HG02943 (cell line): ENCODE results near the gene SLC4A9.

Experiments used
- ATAC-seq: cut with Tn5 transposase; IDR thresholded peaks from one replicate; pipeline ENCODE4 v1.9.1; 2021; ENCODE audit warnings: mild to moderate bottlenecking, low read depth, moderate library complexity; ENCODE audit not compliant: unreplicated experiment

SLC4A9 gene, protein sequence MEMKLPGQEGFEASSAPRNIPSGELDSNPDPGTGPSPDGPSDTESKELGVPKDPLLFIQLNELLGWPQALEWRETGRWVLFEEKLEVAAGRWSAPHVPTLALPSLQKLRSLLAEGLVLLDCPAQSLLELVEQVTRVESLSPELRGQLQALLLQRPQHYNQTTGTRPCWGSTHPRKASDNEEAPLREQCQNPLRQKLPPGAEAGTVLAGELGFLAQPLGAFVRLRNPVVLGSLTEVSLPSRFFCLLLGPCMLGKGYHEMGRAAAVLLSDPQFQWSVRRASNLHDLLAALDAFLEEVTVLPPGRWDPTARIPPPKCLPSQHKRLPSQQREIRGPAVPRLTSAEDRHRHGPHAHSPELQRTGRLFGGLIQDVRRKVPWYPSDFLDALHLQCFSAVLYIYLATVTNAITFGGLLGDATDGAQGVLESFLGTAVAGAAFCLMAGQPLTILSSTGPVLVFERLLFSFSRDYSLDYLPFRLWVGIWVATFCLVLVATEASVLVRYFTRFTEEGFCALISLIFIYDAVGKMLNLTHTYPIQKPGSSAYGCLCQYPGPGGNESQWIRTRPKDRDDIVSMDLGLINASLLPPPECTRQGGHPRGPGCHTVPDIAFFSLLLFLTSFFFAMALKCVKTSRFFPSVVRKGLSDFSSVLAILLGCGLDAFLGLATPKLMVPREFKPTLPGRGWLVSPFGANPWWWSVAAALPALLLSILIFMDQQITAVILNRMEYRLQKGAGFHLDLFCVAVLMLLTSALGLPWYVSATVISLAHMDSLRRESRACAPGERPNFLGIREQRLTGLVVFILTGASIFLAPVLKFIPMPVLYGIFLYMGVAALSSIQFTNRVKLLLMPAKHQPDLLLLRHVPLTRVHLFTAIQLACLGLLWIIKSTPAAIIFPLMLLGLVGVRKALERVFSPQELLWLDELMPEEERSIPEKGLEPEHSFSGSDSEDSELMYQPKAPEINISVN

DNA sequence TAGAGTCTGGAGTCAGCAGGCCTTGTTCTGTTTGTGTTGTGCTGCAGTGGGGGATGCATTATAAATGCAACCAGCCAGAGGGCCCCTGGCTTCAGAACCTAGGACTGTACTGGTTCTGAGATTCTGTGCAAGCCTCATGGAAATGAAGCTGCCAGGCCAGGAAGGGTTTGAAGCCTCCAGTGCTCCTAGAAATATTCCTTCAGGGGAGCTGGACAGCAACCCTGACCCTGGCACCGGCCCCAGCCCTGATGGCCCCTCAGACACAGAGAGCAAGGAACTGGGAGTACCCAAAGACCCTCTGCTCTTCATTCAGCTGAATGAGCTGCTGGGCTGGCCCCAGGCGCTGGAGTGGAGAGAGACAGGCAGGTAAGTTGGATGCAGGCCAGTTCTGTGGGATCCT lies at the start of gene SLC4A9:
Gene SLC4A9 (plus strand): TSS at position 94 of the 400 bp plus-strand sequence. CDS start 43 bp downstream, at position 137.
- no peak for ATAC-seq

DNA sequence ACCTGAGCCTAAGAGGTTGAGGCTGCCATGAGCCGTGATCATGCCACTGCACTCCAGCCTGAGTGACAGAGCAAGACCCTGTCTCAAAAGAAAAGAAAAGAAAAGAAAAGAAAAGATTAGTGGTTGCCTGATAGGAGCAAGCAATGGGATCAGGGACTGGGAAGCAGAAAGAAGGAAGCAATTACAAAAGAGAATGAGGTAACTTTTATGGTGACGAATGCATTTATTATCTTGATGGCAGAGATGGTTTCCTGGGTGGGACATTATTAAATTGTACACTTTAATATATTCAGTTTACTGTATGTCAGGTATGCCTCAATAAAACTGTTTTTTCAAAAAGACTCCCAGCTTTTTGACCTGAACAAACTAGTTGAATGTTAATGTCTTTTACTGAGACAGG lies 49.6 kb upstream of the SLC4A9 start:
- ATAC-seq: no peak

DNA sequence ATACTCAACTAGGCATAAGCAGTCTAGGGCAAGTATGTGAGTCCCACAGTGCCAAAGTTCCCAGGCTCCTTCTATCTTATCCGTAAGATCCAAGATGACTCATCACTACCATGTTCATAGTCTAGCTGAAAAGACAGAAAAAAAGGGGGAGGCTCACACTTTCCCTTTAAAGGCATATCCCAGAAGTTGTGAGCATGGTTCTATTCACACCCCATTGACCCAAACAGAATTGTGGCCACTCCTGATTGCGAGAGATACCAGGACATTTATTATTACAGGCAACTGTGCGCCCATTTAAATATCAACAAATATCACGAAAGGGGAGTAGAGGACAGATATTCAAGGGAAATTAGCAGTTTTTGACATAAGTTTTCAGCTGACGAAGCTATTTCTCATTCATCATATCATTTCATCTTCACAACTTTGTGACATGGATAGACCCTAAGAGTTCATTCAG lies 49.0 kb upstream of the SLC4A9 start:
- no peak for ATAC-seq

- no peak for ATAC-seq
These were observed 47.8 kb upstream of the SLC4A9 start for GRCh38 chr5:140312067-140312790.

GRCh38 chr5:140312791-140313189 lies 47.2 kb upstream of the SLC4A9 start:
- ATAC-seq: no peak

GRCh38 chr5:140317859-140318258 lies 42.1 kb upstream of the SLC4A9 start:
- ATAC-seq: no peak

- ATAC-seq: no peak
These were observed 41.2 kb upstream of the SLC4A9 start for GRCh38 chr5:140318792-140319191.

GRCh38 chr5:140319833-140320232 lies 40.2 kb upstream of the SLC4A9 start:
- no peak for ATAC-seq

DNA sequence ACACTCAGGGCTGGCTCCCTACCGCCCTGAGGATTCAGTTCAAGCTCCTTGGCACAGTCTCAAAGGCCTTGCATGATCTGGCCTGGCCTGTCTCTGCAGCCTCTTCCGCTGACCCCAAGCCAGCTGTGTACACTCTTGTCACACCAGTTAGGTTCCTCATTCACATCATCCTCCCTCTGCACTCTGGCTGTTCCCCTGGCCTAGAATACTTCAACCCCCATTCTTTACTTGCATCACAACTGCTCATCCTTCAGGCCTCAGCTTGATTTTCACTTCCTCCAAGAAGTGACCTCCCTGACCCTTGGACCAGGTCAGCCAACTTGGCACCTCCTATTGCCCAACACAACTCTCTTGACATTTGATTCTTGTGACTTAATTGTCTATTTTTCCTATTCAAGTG lies 38.2 kb upstream of the SLC4A9 start:
- no peak for ATAC-seq

DNA sequence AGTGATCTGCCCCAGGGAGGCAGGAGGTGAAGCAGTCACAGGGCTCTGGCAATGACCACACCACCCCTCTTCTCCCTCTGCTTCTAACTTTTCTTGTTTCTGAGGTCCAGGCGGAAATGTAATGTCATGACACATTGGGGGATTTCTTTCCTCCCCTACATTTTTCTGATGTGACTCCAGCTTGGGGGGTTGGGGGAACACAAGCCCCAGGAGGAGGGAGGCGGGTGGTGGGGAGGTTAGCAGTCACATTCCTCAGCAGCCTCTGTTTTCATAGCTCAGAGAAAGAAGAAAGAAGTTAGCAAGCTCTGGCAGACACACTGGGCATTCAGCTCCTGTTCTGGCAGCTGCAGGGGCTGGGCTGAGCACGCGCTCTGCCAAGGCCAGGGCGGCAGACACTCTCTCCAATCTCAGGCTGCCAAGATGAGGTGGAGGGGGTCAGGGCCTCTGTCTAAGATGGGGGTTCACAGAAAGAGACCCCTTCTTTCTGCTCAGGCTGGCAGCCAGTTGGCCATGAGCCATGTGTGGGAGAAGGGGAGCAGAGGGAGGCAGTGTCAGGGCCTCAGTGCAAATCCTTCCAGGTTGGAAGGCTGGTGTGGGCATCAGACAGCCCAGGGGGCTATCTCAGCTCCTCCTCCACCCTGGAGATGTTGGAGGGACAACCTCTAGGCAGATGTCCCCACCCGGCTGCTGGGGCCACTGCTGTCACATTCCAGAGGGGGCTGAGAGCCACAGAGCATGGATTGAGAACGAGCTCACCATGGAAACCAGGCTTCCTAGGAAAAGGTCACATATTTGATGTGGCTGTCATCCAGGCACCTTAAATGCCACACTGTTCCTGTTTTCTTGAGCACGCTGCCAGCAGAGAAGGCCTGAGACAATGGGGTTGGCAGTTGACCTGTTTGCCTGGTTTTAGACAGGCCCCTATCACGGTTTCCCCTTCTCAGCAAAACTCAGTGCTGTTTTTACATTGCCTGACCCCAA lies 37.0 kb upstream of the SLC4A9 start:
- ATAC-seq: no peak

GRCh38 chr5:140324041-140324600 lies 35.9 kb upstream of the SLC4A9 start:
- no peak for ATAC-seq

DNA sequence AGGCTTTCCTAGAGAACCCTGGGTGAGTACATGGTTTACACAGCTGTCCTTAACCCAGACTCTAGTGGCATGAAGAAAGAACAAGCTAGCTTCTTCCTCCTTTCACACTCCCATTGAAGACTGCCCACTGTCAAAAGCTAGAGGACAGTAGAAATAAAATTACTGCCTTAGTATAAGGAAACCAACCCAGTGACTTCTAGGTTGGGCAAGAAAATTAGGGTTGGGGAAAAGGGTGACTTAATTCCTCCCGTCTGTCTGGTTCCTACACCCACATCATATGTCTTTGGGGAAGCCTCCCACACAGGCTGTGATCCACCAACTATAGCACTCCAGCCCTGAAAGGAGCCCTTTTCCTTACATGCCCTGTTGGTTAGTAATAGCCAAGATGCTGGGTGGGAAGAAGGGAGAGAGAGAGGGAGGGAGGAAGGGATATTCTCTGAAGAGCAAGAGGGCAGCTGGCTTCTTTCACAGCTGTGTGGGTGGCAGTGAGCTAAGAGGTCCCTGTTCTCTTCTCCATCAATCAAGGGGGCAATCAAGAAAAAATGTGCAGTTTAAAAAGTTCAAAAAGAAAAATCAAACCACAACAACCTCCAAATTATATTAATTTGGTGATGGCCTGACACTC lies 35.3 kb upstream of the SLC4A9 start:
- ATAC-seq: no peak

- ATAC-seq: no peak
These were observed 34.5 kb upstream of the SLC4A9 start for GRCh38 chr5:140325486-140325885.

DNA sequence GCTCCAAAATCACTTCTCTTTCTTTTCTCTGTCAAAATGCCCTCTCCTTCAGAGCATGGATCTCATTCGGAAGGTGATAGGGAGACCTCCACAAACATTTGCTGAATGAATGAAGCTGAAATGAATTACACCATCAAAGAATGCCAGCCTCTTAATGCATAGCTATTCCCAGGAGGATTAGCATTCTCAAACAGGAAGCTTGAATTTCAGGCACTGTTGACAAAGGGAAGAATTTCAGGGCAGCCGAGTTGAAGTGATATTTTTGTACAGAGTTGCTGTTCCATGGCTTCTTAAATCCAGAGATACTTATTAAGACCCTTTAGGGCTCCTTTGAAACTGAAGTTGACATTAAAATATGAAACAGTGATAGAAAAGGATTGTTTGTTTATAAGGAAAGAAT lies 32.4 kb upstream of the SLC4A9 start:
- ATAC-seq: no peak

DNA sequence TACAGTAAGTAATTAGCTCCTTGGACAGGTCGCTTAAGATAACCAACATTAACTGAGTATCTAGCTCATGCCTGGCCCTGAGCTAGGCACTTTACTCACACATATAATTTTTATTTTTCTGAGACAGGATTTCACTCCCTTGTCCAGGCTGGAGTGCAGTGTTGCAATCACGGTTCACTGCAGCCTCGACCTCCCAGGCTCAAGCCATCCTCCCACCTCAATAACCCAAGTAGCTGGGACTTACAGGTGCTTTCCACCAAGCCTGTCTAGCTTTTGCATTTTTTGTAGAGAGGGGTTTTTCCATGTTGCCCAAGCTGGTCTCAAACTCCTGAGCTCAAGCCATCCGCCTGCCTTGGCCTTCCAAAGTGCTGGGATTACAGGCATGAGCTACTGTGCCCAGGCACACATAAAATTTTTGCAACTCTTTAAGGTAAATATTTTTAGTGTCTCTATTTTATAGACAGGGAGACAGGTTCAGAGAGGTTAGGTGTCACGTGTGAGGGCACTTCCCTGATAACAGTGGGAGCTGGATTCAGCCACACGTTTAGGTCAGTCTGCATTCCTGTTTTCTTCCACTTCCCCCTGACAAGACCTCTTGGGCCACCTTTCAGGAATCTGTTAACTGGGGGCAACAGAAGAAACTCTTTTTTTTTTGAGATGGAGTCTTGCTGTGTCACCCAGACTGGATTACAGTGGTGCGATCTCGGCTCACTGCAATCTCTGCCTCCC lies 31.8 kb upstream of the SLC4A9 start:
- no peak for ATAC-seq

- no peak for ATAC-seq
These were observed 30.1 kb upstream of the SLC4A9 start for GRCh38 chr5:140329739-140330481.

GRCh38 chr5:140331638-140332037 lies 28.4 kb upstream of the SLC4A9 start:
- ATAC-seq: no peak
